HG03064 (cell line): ENCODE measurements around the gene CD48.

ENCODE experiments used
- ATAC-seq: cut with Tn5 transposase; IDR thresholded peaks from one replicate; pipeline ENCODE4 v1.9.1; 2021; ENCODE audit warnings: low read depth; ENCODE audit not compliant: unreplicated experiment

CD48 gene

DNA sequence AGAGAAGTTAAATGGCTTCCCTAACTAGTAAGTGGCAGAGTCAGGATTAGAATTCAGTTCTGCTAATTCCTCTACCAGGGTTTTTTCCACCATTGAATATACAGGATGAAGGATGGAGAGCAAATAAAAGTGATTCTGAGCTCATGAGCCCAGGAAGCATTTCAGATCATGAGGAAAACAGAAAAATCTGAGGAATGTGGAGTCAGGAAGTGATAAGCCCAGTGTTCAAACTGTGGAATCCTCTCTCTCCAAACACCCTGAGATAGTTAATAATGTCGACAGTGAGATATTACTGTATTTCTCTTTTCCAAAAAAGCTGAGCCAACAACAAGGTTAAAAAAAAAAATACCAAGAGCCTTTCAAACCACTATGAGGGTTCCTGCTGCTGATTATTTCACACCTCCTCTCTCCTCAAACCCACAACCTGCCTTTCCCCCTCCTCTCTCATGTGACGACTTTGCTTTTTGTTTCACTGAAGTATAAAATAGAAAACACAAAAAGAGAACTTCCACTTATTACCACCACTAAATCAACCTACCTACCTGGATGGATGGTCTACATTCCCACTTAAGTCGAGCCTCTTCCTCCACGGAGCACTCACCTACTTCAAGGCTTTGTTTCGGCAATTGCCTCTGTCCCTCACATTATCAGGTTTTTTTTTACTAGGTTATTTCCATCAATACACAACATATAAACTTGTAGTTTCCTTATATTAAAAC lies 73.6 kb downstream of the CD48 start:
- ATAC-seq, result no peak

- ATAC-seq, result no peak
These were observed 74.6 kb downstream of the CD48 start for GRCh38 chr1:160637065-160637464.

GRCh38 chr1:160636547-160636946 lies 75.1 kb downstream of the CD48 start:
- no peak for ATAC-seq

- no peak for ATAC-seq
These were observed 75.5 kb downstream of the CD48 start for GRCh38 chr1:160636076-160636475.

DNA sequence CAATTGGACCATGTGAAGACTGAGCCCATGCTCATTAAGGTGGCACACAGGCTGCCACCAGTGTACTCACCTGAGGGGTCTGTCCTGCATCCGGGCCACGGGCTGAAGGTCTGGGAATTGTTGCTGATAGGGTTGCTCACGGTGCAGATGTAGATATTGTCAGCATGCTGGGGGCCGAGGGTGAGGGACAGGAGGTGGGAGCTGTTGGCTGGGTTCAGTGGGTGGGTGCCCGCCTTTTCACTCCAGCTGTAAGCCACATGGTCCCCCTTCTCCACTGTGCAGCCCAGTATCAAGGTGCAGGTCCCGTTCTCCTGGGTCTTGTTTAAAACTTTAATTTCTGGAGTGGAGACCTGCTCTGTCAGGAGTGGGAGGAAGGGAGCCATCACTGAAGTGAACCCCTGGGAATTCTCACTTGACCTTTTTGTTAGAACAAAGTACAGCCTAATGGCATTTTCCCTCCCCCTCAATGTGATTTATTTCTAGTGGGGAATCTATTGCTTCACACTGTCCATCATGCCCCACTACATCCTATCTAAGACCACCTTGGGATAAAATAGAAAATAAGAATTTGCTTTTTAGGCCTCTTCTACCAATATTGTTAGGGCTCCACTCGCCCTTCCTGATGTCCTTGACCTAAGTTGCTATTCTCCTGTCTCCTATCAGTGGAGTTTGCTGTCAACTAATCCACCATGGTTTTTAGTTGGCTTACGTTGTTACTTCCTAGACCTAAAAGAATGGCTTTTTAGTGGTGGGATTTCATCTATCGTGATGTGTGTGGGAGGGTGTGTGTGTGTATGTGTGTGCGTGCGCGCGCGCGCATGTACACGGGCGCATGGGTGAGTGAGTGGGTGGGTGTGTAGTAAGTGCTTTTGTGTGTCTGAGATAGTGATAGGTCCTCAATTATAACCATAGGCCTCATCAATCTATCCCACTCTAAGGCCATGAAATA lies 76.8 kb downstream of the CD48 start:
- no peak for ATAC-seq

DNA sequence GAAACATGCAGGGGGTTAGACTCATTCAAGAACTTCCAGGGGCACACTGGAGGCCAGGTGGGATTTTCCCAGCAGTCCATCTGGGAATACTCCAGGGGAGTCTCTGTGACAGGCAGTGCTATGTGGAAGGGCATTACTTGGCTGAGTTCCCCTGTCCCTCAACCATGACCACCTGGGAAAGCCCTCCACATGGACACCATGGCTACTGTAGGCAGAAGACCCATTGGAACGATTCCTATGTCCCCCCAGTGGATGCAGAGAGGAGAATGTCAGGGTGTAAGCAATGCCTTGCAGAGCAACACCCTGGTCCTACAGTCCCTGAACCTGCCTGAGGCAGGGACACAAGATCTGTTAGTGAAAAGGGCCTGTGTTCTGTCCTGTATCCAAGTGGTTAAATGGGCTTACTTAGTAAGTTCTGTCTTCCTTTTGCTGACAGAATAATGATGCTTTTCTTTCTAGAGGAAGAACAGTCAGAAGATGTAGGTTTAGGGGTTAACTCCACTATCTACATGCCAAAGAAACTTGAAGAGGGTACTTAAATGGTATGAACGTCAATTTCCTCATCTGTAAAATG lies 78.2 kb downstream of the CD48 start:
- no peak for ATAC-seq

DNA sequence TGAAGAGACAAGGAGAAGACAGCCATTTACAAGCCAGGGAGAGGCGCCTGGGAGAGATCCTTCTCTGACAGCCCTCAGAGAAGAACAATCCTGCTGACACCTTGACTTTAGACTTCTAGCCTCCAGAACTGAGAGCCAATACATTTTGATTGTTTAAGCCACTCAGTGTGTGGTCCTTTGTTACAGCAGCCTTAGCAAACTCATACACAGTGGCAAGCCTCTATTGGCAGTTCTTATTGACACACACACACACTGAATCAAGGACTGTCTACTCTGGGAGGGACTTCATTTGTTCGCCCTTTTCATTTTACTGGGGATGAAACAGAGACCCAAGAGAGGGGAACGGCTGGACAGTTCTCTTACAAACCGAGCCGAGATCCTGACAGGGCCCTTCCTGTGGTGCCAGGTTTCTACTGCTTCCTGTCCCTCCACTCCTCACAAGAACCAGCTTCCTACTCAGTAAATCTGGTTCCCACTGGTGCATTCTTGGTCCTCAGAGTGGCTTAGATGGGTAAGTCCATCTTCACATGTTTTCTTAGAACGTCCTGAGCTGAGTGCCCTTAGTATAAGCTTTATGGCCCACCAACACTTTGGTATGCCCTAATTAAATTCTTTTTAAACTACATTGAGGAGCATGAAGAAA lies 79.5 kb downstream of the CD48 start:
- no peak for ATAC-seq

- no peak for ATAC-seq
These were observed 80.8 kb downstream of the CD48 start for GRCh38 chr1:160630523-160631451.

- ATAC-seq, result no peak
These were observed 82.1 kb downstream of the CD48 start for GRCh38 chr1:160629286-160630210.

DNA sequence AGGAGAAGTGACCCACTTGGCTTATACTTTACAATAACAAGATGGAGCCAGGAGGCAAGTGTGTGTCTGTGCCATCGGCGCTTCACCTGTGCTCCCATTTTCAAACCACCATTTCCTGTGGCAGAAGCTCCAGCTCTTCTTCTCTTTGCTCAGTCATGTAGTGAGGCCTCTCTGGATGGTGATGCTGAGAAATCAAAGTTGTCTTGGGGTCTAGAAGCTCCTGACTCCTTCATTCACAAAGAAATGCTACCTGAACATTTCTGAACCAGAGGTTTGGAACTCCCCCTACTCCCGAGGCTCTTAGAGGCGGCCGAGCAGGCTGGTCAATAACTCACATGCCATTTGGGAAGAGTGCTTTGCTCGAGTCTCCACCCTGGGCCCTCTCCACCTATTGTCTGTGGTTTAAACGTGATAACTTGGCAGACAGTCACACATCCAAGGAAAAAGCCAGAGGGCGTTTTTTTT lies 82.8 kb downstream of the CD48 start:
- ATAC-seq, result no peak
